Sigmoid colon (tissue), 4 donors: ENCODE measurements around the gene CFAP97D2.

ENCODE experiments used
- CTCF ChIP-seq, 4 experiments: fragments of 450-650 bp in 3 of 4; fragments of 200-600 bp in 1 of 4; IDR thresholded peaks; one replicate each; pipeline ENCODE4 v1.5.1; 2016 to 2019; ENCODE audit warnings: antibody characterized with exemption in 4 of 4, mild to moderate bottlenecking in 3 of 4, moderate library complexity in 2 of 4
- EP300 ChIP-seq, 4 donors: sonication (generic); formaldehyde crosslinking; IDR thresholded peaks; one replicate each; pipeline ENCODE4 v1.6.1; 2017; ENCODE audit warnings: antibody characterized with exemption in 4 of 4
- POLR2A ChIP-seq, 2 donors: fragments of 450-650 bp; IDR thresholded peaks; one replicate each; pipeline ENCODE4 v1.6.1; 2016; ENCODE audit warnings: antibody characterized with exemption in 2 of 2, mild to moderate bottlenecking in 2 of 2, moderate library complexity in 2 of 2

GRCh38 chr13:114154476-114154875, 24.6 kb upstream of the CFAP97D2 start:
- TF ChIP-seq CTCF (IDR thresholded peaks at IDR 0.05) (no peak), EP300 (IDR thresholded peaks at IDR 0.05) (no peak), POLR2A (IDR thresholded peaks at IDR 0.05) (no peak)
